Astrocyte (in vitro differentiated cells and primary cell): ENCODE measurements around the gene NCBP2L. TPM values are rescaled to one million over a fixed set of nuclear protein-coding genes. Genes with fewer than 3 reads are reported as not detected.

Experiments
- DNase-seq: peaks from one replicate; pipeline ENCODE4 v3.0.0-alpha.2; 2010; ENCODE audit warnings: low read depth
- FAIRE-seq: peaks from 2 replicates; lab custom pipeline; 2011; peaks lifted over from hg19 to GRCh38; lab: Jason Lieb, UNC
- H2AFZ ChIP-seq: 2 replicates; pipeline ENCODE4 v1.6.0; 2012; ENCODE audit warnings: low read depth, low read length, inconsistent platforms
- H3K27ac ChIP-seq: 2 replicates; pipeline ENCODE4 v1.5.1; 2011; ENCODE audit warnings: low read depth, low read length, inconsistent platforms
- H3K27me3 ChIP-seq: 2 replicates; pipeline ENCODE4 v1.6.0; 2011; ENCODE audit warnings: low read length, inconsistent platforms; ENCODE audit not compliant: insufficient read depth
- H3K36me3 ChIP-seq: 2 replicates; pipeline ENCODE4 v1.5.1; 2011; ENCODE audit warnings: low read length, inconsistent platforms; ENCODE audit not compliant: insufficient read depth
- H3K4me1 ChIP-seq: 2 replicates; pipeline ENCODE4 v1.5.1; 2011; ENCODE audit warnings: low read length, inconsistent platforms; ENCODE audit not compliant: insufficient read depth
- H3K4me2 ChIP-seq: 2 replicates; pipeline ENCODE4 v1.6.0; 2012; ENCODE audit warnings: low read length, inconsistent platforms
- H3K4me3 ChIP-seq: 2 replicates; pipeline ENCODE4 v1.5.1; 2011; ENCODE audit warnings: low read depth, mild to moderate bottlenecking, low read length, inconsistent platforms; ENCODE audit not compliant: insufficient read depth
- H3K79me2 ChIP-seq: 2 replicates; pipeline ENCODE4 v1.6.0; 2012; ENCODE audit warnings: mild to moderate bottlenecking, low read length, inconsistent platforms; ENCODE audit not compliant: insufficient read depth
- H3K9ac ChIP-seq: 2 replicates; pipeline ENCODE4 v1.6.0; 2012; ENCODE audit warnings: mild to moderate bottlenecking, low read length, inconsistent platforms
- H3K9me3 ChIP-seq: 2 replicates; pipeline ENCODE4 v1.5.1; 2012; ENCODE audit warnings: low read depth, mild to moderate bottlenecking, low read length, inconsistent platforms; ENCODE audit not compliant: insufficient read depth
- H4K20me1 ChIP-seq: 2 replicates; pipeline ENCODE4 v1.6.0; 2012; ENCODE audit warnings: low read length, inconsistent platforms; ENCODE audit not compliant: insufficient read depth
- H3K27ac Mint-ChIP-seq: one replicate; pipeline ENCODE4 v1.8.0; 2021; ENCODE audit warnings: mild to moderate bottlenecking, mixed read lengths; ENCODE audit not compliant: unreplicated experiment
- H3K27me3 Mint-ChIP-seq: one replicate; pipeline ENCODE4 v1.8.0; 2021; ENCODE audit warnings: low read depth, mixed read lengths; ENCODE audit not compliant: unreplicated experiment
- H3K36me3 Mint-ChIP-seq: one replicate; pipeline ENCODE4 v1.8.0; 2021; ENCODE audit warnings: low read depth, mixed read lengths; ENCODE audit not compliant: unreplicated experiment
- H3K4me1 Mint-ChIP-seq: one replicate; pipeline ENCODE4 v1.8.0; 2021; ENCODE audit warnings: low read depth, mixed read lengths; ENCODE audit not compliant: unreplicated experiment
- H3K4me3 Mint-ChIP-seq: one replicate; pipeline ENCODE4 v1.8.0; 2021; ENCODE audit warnings: mild to moderate bottlenecking, moderate library complexity, mixed read lengths; ENCODE audit not compliant: unreplicated experiment
- H3K9me3 Mint-ChIP-seq: one replicate; pipeline ENCODE4 v1.8.0; 2021; ENCODE audit warnings: mild to moderate bottlenecking, mixed read lengths; ENCODE audit not compliant: unreplicated experiment
- EZH2 ChIP-seq: IDR thresholded peaks from 2 replicates; pipeline ENCODE4 v1.6.1; 2012; ENCODE audit warnings: mild to moderate bottlenecking, low read length, inconsistent platforms; ENCODE audit not compliant: insufficient read depth
- total RNA-seq: library from RNA; stranded (reverse); gene quantifications from 2 replicates; pipeline ENCODE4 v1.2.1, GENCODE V29; 2021
- TF ChIP-seq, protein P1 (sequence below): IDR thresholded peaks from 2 replicates; pipeline ENCODE4 v1.5.1; 2011; ENCODE audit warnings: low read depth, mild to moderate bottlenecking, inconsistent platforms, low read length, moderate library complexity; ENCODE audit not compliant: insufficient read depth

NCBP2L gene
- total RNA-seq, 1 donor from 2014 or later, result not detected

DNA sequence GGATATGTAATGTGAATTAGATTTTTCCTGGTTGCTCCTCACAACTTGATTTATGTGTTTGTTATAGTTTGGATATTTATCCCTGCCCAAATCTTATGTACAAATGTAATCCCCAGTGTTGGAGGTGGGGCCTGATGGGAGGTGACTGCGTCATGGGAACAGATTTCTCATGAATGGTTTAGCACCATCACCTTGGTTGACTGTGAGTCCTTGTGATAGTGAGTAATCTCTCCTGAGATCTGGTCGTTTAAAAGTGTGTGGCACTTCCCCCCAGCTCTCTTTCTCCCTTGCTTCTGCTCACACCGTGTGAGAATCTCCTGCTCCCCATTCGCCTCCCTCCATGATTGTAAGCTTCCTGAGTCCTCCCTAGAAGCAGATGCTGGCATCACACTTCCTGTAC, 50.3 kb downstream of the NCBP2L start:
- Histone ChIP-seq H3K36me3 (no peaks in the 10 kb centered on the region), H3K4me2 (peak overlapping the region; percentile 82), H3K4me1 (peaks cover 4% of the 10 kb centered on the region), H3K4me3 (no peak overlapping the region), H3K9me3 (no peaks in the 10 kb centered on the region), H3K27me3 (no peaks in the 10 kb centered on the region), H3K27ac (no peak overlapping the region), H3K79me2 (no peaks in the 10 kb centered on the region), H2AFZ (no peak overlapping the region), H4K20me1 (no peaks in the 10 kb centered on the region), H3K9ac (no peak overlapping the region)
- H3K36me3 Mint-ChIP-seq, result no peaks in the 10 kb centered on the region
- peak overlapping the region; percentile 91 for H3K4me3 Mint-ChIP-seq
- no peak for TF ChIP-seq EZH2
- TF ChIP-seq, protein P1, sequence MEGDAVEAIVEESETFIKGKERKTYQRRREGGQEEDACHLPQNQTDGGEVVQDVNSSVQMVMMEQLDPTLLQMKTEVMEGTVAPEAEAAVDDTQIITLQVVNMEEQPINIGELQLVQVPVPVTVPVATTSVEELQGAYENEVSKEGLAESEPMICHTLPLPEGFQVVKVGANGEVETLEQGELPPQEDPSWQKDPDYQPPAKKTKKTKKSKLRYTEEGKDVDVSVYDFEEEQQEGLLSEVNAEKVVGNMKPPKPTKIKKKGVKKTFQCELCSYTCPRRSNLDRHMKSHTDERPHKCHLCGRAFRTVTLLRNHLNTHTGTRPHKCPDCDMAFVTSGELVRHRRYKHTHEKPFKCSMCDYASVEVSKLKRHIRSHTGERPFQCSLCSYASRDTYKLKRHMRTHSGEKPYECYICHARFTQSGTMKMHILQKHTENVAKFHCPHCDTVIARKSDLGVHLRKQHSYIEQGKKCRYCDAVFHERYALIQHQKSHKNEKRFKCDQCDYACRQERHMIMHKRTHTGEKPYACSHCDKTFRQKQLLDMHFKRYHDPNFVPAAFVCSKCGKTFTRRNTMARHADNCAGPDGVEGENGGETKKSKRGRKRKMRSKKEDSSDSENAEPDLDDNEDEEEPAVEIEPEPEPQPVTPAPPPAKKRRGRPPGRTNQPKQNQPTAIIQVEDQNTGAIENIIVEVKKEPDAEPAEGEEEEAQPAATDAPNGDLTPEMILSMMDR, result no peak
- DNase-seq (no peak), FAIRE-seq (peak; percentile 39)
- no peaks in the 10 kb centered on the region for H3K9me3 Mint-ChIP-seq
- H3K27ac Mint-ChIP-seq, result no peak overlapping the region
- no peaks in the 10 kb centered on the region for H3K27me3 Mint-ChIP-seq
- peaks cover 8% of the 10 kb centered on the region for H3K4me1 Mint-ChIP-seq

DNA sequence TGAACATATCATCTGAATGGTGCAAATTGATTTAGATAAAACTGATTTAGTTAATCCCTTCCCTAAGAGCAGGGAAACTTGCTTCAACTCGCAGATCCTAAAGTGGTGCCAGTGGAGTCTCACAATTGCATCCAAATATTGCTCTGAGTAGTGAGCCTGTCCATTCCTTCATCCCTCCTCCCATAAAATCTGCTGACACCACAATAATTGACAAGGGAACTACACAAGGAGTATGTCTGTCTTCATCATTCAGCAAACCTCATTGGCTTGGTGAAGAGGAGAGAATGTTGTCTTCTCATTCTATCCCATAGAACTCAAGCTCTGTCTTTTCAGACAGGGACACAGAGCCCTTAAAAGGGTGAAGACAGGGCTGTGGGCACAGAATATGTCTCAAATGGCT, 52.3 kb downstream of the NCBP2L start:
- no peaks in the 10 kb centered on the region for H3K79me2 ChIP-seq
- FAIRE-seq, result peak; percentile 37
- no peaks in the 10 kb centered on the region for H3K9me3 Mint-ChIP-seq
- H3K4me2 ChIP-seq, result no peak overlapping the region
- no peaks in the 10 kb centered on the region for H4K20me1 ChIP-seq
- H2AFZ ChIP-seq, result no peak overlapping the region
- H3K4me1 ChIP-seq, result peaks cover 4% of the 10 kb centered on the region
- H3K27me3 Mint-ChIP-seq, result no peaks in the 10 kb centered on the region
- TF ChIP-seq EZH2, result no peak
- TF ChIP-seq, protein P1, result no peak
- H3K4me1 Mint-ChIP-seq, result peaks cover 4% of the 10 kb centered on the region
- H3K36me3 Mint-ChIP-seq, result no peaks in the 10 kb centered on the region
- H3K27ac ChIP-seq, result no peak overlapping the region
- H3K4me3 ChIP-seq, result no peak overlapping the region
- H3K9me3 ChIP-seq, result no peaks in the 10 kb centered on the region
- H3K36me3 ChIP-seq, result no peaks in the 10 kb centered on the region
- H3K27ac Mint-ChIP-seq, result no peak overlapping the region
- DNase-seq, result no peak
- H3K9ac ChIP-seq, result no peak overlapping the region
- H3K27me3 ChIP-seq, result no peaks in the 10 kb centered on the region
- no peak overlapping the region for H3K4me3 Mint-ChIP-seq

DNA sequence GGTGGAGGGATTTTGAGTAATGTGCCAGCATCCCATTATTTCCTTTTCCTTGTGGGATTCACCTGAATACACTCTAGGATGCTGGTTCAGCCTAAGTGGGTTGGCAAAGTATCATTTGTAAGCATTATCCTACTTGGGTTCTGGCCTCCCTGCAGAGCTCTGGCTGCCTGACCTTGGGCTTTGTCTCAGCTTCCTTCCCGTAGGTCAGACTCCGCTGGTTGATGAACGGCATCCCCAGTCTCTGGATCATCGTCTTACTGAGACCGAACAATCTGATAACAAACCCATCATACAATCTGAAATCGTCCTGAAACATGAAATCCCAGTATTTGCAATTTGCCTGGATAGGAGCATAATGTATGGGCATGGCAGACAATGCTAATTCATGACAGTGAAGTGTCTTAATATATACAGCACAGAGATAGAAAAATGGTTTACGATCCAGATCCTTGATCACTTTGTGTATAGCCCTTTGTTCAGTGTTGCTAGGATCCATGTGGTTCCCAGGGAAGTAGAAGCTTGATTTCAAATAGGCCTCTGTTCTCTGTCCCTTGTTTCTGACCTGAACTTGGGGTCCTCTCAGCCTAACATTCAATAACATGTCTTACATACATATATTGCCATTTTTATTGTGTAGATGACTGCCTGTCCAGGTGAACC, 53.7 kb downstream of the NCBP2L start:
- Histone ChIP-seq H2AFZ (no peak overlapping the region), H3K27ac (no peak overlapping the region), H3K27me3 (no peaks in the 10 kb centered on the region), H3K9ac (no peak overlapping the region), H3K4me1 (peaks cover 4% of the 10 kb centered on the region), H3K79me2 (no peaks in the 10 kb centered on the region), H3K4me2 (no peak overlapping the region), H3K9me3 (no peaks in the 10 kb centered on the region), H4K20me1 (no peaks in the 10 kb centered on the region), H3K36me3 (no peaks in the 10 kb centered on the region), H3K4me3 (no peak overlapping the region)
- DNase-seq, result no peak
- H3K9me3 Mint-ChIP-seq, result no peaks in the 10 kb centered on the region
- FAIRE-seq, result peak; percentile 39
- TF ChIP-seq EZH2, result no peak
- TF ChIP-seq, protein P1, result no peak
- H3K36me3 Mint-ChIP-seq, result no peaks in the 10 kb centered on the region
- no peaks in the 10 kb centered on the region for H3K27me3 Mint-ChIP-seq
- H3K4me3 Mint-ChIP-seq, result no peak overlapping the region
- H3K27ac Mint-ChIP-seq, result no peak overlapping the region
- H3K4me1 Mint-ChIP-seq, result peaks cover 4% of the 10 kb centered on the region
